ENCODE results near the gene HSPA14.

The HSPA14 gene

GRCh38 chr10:14840178-14840577 lies 2.1 kb downstream of the HSPA14 start:
- DNase-seq, result no peak
- H3K4me3 ChIP-seq (ENCODE audit: low read depth, low read length), result no peak overlapping the region
- no peak overlapping the region for H3K27ac ChIP-seq
- H3K9me3 ChIP-seq (ENCODE audit: severe bottlenecking), result no peaks in the 10 kb centered on the region
- no peaks in the 10 kb centered on the region for H3K27me3 ChIP-seq (ENCODE audit: insufficient read depth, low read depth, severe bottlenecking)
- peaks cover 26% of the 10 kb centered on the region for H3K36me3 ChIP-seq
- no peak for TF ChIP-seq CTCF (IDR thresholded peaks at IDR 0.05; ENCODE audit: low read depth, low read length)

- no peak for TF ChIP-seq CTCF (IDR thresholded peaks at IDR 0.05; ENCODE audit: low read depth, low read length)
- Histone ChIP-seq H3K27ac (no peak overlapping the region), H3K9me3 (ENCODE audit: severe bottlenecking) (no peaks in the 10 kb centered on the region), H3K27me3 (ENCODE audit: insufficient read depth, low read depth, severe bottlenecking) (no peaks in the 10 kb centered on the region), H3K4me3 (ENCODE audit: low read depth, low read length) (no peak overlapping the region), H3K36me3 (peaks cover 26% of the 10 kb centered on the region)
- DNase-seq, result no peak
These were observed 5.4 kb downstream of the HSPA14 start for GRCh38 chr10:14843327-14843988.

- no peak for TF ChIP-seq CTCF (IDR thresholded peaks at IDR 0.05; ENCODE audit: low read depth, low read length)
- Histone ChIP-seq H3K27ac (no peak overlapping the region), H3K9me3 (ENCODE audit: severe bottlenecking) (no peaks in the 10 kb centered on the region), H3K36me3 (peaks cover 26% of the 10 kb centered on the region), H3K27me3 (ENCODE audit: insufficient read depth, low read depth, severe bottlenecking) (no peaks in the 10 kb centered on the region), H3K4me3 (ENCODE audit: low read depth, low read length) (no peak overlapping the region)
- no peak for DNase-seq
These were observed 6.8 kb downstream of the HSPA14 start for GRCh38 chr10:14844948-14845347.

- TF ChIP-seq CTCF (IDR thresholded peaks at IDR 0.05; ENCODE audit: low read depth, low read length), result no peak
- Histone ChIP-seq H3K9me3 (ENCODE audit: severe bottlenecking) (no peaks in the 10 kb centered on the region), H3K27ac (no peak overlapping the region), H3K36me3 (no peaks in the 10 kb centered on the region; the same call in 1 of the 2 replicates), H3K4me3 (ENCODE audit: low read depth, low read length) (no peak overlapping the region), H3K27me3 (ENCODE audit: insufficient read depth, low read depth, severe bottlenecking) (no peaks in the 10 kb centered on the region)
- no peak for DNase-seq
These were observed 14.1 kb downstream of the HSPA14 start for GRCh38 chr10:14852236-14852635.

- Histone ChIP-seq H3K36me3 (no peaks in the 10 kb centered on the region; the same call in 1 of the 2 replicates), H3K27ac (no peak overlapping the region), H3K9me3 (ENCODE audit: severe bottlenecking) (no peaks in the 10 kb centered on the region), H3K4me3 (ENCODE audit: low read depth, low read length) (no peak overlapping the region), H3K27me3 (ENCODE audit: insufficient read depth, low read depth, severe bottlenecking) (no peaks in the 10 kb centered on the region)
- no peak for TF ChIP-seq CTCF (IDR thresholded peaks at IDR 0.05; ENCODE audit: low read depth, low read length)
- DNase-seq, result no peak
These were observed 17.3 kb downstream of the HSPA14 start for GRCh38 chr10:14855453-14855852.

All from WERI-Rb-1 (cell line).